NOMO-1 (cell line): ENCODE data around the gene PRKG1.
"Not testable (repeated sequence)": the region's sequence is repeated elsewhere in the genome, so short reads cannot be mapped to it uniquely, and the experiment has no call there.

Experiments used
- DNase-seq, 2 experiments: peaks; one replicate each; lab custom pipeline; 2025; ENCODE audit not compliant: unreplicated experiment in 2 of 2; lab: John Stamatoyannopoulos, UW

The PRKG1 gene

GRCh38 chr10:51112013-51112412 is 37.7 kb downstream of the PRKG1 start:
- no peak for DNase-seq

- DNase-seq, result no peak
These were observed 38.7 kb downstream of the PRKG1 start for GRCh38 chr10:51113007-51113406.

- DNase-seq, result no peak
These were observed 42.9 kb downstream of the PRKG1 start for GRCh38 chr10:51117053-51117660.

- no peak for DNase-seq
These were observed 43.5 kb downstream of the PRKG1 start for GRCh38 chr10:51117794-51118193.

- no peak for DNase-seq
These were observed 45.2 kb downstream of the PRKG1 start for GRCh38 chr10:51119441-51119840.

- DNase-seq, result no peak
These were observed 47.6 kb downstream of the PRKG1 start for GRCh38 chr10:51121861-51122260.

- no peak for DNase-seq
These were observed 50.6 kb downstream of the PRKG1 start for GRCh38 chr10:51124852-51125251.

- no peak for DNase-seq
These were observed 51.2 kb downstream of the PRKG1 start for GRCh38 chr10:51125518-51125917.

GRCh38 chr10:51129946-51130544 is 55.8 kb downstream of the PRKG1 start:
- DNase-seq, result no peak

- no peak for DNase-seq
These were observed 63.7 kb downstream of the PRKG1 start for GRCh38 chr10:51137756-51138529.

GRCh38 chr10:51139176-51139575 is 64.9 kb downstream of the PRKG1 start:
- no peak for DNase-seq

GRCh38 chr10:51141010-51141409 is 66.7 kb downstream of the PRKG1 start:
- no peak for DNase-seq

- DNase-seq, result no peak
These were observed 70.0 kb downstream of the PRKG1 start for GRCh38 chr10:51144161-51144781.

GRCh38 chr10:51145375-51145774 is 71.1 kb downstream of the PRKG1 start:
- no peak for DNase-seq

GRCh38 chr10:51147644-51148399 is 73.5 kb downstream of the PRKG1 start:
- no peak for DNase-seq

- no peak for DNase-seq
These were observed 82.6 kb downstream of the PRKG1 start for GRCh38 chr10:51156926-51157325.

- DNase-seq, result no peak
These were observed 84.5 kb downstream of the PRKG1 start for GRCh38 chr10:51158832-51159231.

- no peak for DNase-seq
These were observed 85.6 kb downstream of the PRKG1 start for GRCh38 chr10:51159841-51160240.

GRCh38 chr10:51162002-51162401 is 87.7 kb downstream of the PRKG1 start:
- no peak for DNase-seq

GRCh38 chr10:51163380-51164049 is 89.2 kb downstream of the PRKG1 start:
- DNase-seq, result not testable (repeated sequence)
